ENCODE results near the gene TESMIN.

DNA sequence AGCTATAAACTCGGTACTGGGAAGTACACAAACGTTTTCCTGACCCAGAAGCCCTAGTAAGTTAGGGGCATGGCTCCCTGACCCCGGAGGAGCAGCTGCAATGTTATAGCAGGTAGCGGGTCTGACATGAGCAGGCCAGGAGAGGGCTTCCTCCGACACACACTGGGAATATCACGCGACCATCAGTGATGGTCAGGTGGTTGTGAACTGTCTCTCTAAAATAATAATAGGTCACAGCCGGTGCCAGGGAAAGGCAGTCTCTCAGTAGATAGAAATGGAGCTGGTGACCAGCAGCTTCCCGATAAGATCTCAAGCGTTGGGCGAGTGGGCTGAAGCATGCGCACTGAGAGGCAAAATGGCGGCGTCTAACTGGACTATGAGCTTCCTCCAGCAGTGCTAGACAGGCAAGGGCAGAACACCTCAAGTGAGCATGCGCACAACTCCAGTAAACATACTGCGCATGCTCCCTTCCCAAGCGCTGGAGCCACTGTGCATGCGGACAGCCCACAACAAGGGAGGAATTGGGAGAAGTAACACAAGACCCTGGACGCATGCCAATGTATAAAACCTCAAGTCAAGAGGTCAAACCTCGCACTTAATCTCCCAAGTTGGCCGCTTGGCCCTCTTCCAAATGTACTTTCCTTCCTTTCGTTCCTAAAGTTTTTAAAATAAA lies 22.3 kb upstream of the TESMIN start:
- TF ChIP-seq, protein P1, sequence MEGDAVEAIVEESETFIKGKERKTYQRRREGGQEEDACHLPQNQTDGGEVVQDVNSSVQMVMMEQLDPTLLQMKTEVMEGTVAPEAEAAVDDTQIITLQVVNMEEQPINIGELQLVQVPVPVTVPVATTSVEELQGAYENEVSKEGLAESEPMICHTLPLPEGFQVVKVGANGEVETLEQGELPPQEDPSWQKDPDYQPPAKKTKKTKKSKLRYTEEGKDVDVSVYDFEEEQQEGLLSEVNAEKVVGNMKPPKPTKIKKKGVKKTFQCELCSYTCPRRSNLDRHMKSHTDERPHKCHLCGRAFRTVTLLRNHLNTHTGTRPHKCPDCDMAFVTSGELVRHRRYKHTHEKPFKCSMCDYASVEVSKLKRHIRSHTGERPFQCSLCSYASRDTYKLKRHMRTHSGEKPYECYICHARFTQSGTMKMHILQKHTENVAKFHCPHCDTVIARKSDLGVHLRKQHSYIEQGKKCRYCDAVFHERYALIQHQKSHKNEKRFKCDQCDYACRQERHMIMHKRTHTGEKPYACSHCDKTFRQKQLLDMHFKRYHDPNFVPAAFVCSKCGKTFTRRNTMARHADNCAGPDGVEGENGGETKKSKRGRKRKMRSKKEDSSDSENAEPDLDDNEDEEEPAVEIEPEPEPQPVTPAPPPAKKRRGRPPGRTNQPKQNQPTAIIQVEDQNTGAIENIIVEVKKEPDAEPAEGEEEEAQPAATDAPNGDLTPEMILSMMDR (IDR thresholded peaks at IDR 0.05 in 4 of 5, conservative IDR thresholded peaks at IDR 0.05 in 1 of 5), result no peak
- no peak for TF ChIP-seq POLR2A (IDR thresholded peaks at IDR 0.05)
